Chondrocyte (in vitro differentiated cells): ENCODE measurements around the gene GNE. TPM values are rescaled to one million over a fixed set of nuclear protein-coding genes. Genes with fewer than 3 reads are reported as not detected.

Experiments used
- DNase-seq: peaks from one replicate; pipeline ENCODE4 v3.0.0; 2021; ENCODE audit warnings: mixed read lengths, low spot score
- H3K27ac Mint-ChIP-seq: one replicate; pipeline ENCODE4 v1.8.0; 2021; ENCODE audit warnings: mild to moderate bottlenecking, moderate library complexity, mixed read lengths; ENCODE audit not compliant: unreplicated experiment
- H3K27me3 Mint-ChIP-seq: 2 replicates; pipeline ENCODE4 v1.8.0; 2021; ENCODE audit warnings: low read depth, mixed read lengths
- H3K36me3 Mint-ChIP-seq: 2 replicates; pipeline ENCODE4 v1.8.0; 2021; ENCODE audit warnings: low read depth, mixed read lengths
- H3K4me1 Mint-ChIP-seq: 2 replicates; pipeline ENCODE4 v1.8.0; 2021; ENCODE audit warnings: low read depth, mild to moderate bottlenecking, mixed read lengths
- H3K4me3 Mint-ChIP-seq: one replicate; pipeline ENCODE4 v1.8.0; 2021; ENCODE audit warnings: mild to moderate bottlenecking, moderate library complexity, mixed read lengths; ENCODE audit not compliant: unreplicated experiment
- H3K9me3 Mint-ChIP-seq: 2 replicates; pipeline ENCODE4 v1.8.0; 2021; ENCODE audit warnings: low read depth, mixed read lengths
- total RNA-seq: library from RNA; stranded (reverse); gene quantifications from 3 replicates; pipeline ENCODE4 v1.2.1, GENCODE V29; 2021
- TF ChIP-seq, protein P1 (sequence below): fragments of 200-600 bp; sonication (generic); IDR thresholded peaks from 2 replicates; pipeline ENCODE4 v1.5.0; 2021; ENCODE audit warnings: antibody characterized with exemption, mild to moderate bottlenecking, moderate library complexity

The GNE gene
- total RNA-seq, 1 donor from 2014 or later: 17.8 TPM

DNA sequence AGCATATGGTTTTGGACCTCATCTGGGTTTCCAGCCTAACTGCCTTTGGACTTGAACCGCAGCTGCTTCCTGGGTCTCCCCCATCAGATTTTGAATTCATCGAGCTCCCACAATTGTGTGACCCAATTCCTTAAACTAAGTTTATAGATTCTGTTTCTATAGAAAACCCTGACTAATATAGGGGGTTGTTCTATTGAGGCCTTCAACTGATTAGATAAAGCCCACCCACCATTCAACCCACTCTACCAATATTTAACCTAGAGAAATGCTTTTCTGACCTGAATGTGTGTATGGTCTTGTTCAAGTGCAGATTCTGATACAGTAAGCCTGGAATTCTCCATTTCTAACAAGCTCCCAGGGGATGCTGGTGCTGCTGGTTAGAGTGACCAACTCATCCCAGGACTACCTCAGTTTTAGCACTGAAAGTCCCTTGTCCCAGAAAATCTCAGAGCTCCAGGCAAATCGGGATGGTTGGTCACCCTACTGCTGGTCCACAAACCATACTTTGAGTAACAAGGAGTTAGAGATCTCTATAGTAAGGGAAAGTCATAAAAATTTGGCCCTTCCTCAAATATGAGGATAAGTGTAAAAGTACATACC is 31.7 kb upstream of the GNE start:
- TF ChIP-seq, protein P1, sequence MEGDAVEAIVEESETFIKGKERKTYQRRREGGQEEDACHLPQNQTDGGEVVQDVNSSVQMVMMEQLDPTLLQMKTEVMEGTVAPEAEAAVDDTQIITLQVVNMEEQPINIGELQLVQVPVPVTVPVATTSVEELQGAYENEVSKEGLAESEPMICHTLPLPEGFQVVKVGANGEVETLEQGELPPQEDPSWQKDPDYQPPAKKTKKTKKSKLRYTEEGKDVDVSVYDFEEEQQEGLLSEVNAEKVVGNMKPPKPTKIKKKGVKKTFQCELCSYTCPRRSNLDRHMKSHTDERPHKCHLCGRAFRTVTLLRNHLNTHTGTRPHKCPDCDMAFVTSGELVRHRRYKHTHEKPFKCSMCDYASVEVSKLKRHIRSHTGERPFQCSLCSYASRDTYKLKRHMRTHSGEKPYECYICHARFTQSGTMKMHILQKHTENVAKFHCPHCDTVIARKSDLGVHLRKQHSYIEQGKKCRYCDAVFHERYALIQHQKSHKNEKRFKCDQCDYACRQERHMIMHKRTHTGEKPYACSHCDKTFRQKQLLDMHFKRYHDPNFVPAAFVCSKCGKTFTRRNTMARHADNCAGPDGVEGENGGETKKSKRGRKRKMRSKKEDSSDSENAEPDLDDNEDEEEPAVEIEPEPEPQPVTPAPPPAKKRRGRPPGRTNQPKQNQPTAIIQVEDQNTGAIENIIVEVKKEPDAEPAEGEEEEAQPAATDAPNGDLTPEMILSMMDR: no peak
- Mint-ChIP-seq H3K4me1 (no peaks in the 10 kb centered on the region), H3K27ac (no peak overlapping the region), H3K9me3 (no peaks in the 10 kb centered on the region), H3K36me3 (peaks cover 1% of the 10 kb centered on the region), H3K4me3 (no peak overlapping the region), H3K27me3 (no peaks in the 10 kb centered on the region)
- DNase-seq: no peak

DNA sequence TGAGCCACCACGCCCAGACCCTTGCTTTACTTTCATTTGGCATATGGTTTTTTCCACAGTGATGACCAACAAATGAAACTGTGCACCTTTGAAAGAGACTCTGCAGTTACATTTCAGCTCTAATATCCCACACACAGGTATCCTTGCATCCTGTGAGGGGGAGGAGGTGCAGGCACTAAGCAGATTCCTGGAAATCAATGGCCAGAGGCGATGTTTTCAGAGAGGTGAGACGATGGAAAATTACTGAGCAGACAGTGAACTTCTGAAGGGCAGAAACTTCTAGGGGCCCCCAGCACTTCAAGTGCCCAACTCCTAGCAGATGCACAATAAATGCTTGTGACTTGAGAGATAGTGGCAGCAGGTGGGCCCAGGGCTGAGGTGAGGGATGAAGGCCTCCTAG is 29.8 kb upstream of the GNE start:
- Mint-ChIP-seq H3K27me3 (no peaks in the 10 kb centered on the region), H3K4me3 (no peak overlapping the region), H3K27ac (no peak overlapping the region), H3K36me3 (peaks cover 1% of the 10 kb centered on the region), H3K4me1 (no peaks in the 10 kb centered on the region), H3K9me3 (no peaks in the 10 kb centered on the region)
- TF ChIP-seq, protein P1: no peak
- no peak for DNase-seq

DNA sequence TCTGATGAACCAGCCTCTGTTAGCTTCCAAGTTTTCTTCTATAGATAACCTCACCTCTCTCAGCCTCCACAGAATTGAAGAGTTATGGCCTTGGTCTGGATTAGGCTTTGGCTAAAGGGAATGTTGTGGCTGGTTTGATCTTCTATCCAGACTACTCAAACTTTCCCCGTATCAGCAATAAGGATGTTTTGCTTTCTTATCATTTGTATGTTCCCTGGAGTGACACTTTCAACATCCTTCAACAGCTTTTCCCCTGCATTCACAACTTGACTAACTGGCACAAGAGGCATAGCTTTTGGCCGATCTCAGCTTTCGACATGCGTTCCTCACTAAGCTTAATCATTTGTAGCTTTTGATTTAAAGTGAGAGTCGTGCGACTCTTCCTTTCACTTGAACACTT is 28.1 kb upstream of the GNE start:
- Mint-ChIP-seq H3K4me1 (no peaks in the 10 kb centered on the region), H3K27me3 (no peaks in the 10 kb centered on the region), H3K9me3 (no peaks in the 10 kb centered on the region), H3K27ac (no peak overlapping the region), H3K36me3 (no peaks in the 10 kb centered on the region), H3K4me3 (no peak overlapping the region)
- TF ChIP-seq, protein P1: no peak
- no peak for DNase-seq

DNA sequence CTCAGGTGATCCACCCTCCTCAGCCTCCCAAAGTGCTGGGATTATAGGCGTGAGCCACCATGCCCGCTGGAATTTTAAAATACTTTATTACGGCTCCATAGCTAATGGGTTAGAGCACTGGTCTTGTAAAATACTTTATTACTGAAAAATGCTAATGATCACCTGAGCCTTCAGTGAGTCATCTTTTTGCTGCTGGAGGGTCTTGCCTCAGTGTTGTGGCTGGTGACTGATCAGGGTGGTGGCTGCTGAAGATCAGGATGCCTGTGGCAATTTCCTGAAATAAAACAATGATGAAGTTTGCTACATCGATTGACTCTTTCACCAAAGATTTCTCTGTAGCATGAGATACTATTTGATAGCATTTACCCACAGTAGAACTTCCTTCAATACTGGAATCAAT is 26.0 kb upstream of the GNE start:
- Mint-ChIP-seq H3K9me3 (no peaks in the 10 kb centered on the region), H3K4me1 (no peaks in the 10 kb centered on the region), H3K36me3 (no peaks in the 10 kb centered on the region), H3K27ac (no peak overlapping the region), H3K27me3 (no peaks in the 10 kb centered on the region), H3K4me3 (no peak overlapping the region)
- TF ChIP-seq, protein P1: no peak
- DNase-seq: no peak

DNA sequence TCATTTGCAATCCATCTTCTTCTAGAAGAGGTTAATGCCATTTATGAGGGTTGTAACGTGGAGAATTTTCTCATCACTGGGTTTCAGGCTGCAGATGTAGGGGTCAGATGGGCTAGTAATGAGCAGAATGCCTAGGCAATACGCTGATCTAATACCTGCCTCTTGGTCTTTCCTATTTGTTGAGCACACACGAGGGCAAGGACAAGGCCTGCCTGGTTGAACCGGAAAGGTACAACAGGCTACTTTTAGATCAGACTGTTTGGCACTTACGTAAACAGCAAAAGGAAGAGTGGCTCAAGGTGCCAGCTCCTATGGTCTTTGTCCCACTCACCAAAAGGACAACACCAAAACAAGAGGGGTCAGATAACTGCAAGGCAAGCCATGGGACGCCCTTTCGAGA is 24.0 kb upstream of the GNE start:
- Mint-ChIP-seq H3K27me3 (no peaks in the 10 kb centered on the region), H3K4me3 (no peak overlapping the region), H3K27ac (no peak overlapping the region), H3K36me3 (no peaks in the 10 kb centered on the region), H3K4me1 (peaks cover 2% of the 10 kb centered on the region), H3K9me3 (no peaks in the 10 kb centered on the region)
- DNase-seq: no peak
- TF ChIP-seq, protein P1: no peak
